ENCODE measurements around the gene PPIL1.
"Not testable (repeated sequence)": the region's sequence is repeated elsewhere in the genome, so short reads cannot be mapped to it uniquely, and the experiment has no call there.

PPIL1 gene

GRCh38 chr6:36874443-36875249 is at the start of gene PPIL1:
Gene PPIL1 (minus strand): TSS chr6:36874803. CDS start chr6:36874772, 31 bp downstream.
- peak; percentile 88 for DNase-seq

- DNase-seq, result no peak
Measured at GRCh38 chr6:36924131-36924530, 49.5 kb upstream of the PPIL1 start.

GRCh38 chr6:36920546-36920945 is 45.9 kb upstream of the PPIL1 start:
- no peak for DNase-seq

- no peak for DNase-seq
Measured at GRCh38 chr6:36920049-36920448, 45.4 kb upstream of the PPIL1 start.

- DNase-seq, result no peak
Measured at GRCh38 chr6:36917541-36918193, 43.1 kb upstream of the PPIL1 start.

- peak; percentile 27 for DNase-seq
Measured at GRCh38 chr6:36916126-36916525, 41.5 kb upstream of the PPIL1 start.

GRCh38 chr6:36915599-36915998 is 41.0 kb upstream of the PPIL1 start:
- no peak for DNase-seq

DNA sequence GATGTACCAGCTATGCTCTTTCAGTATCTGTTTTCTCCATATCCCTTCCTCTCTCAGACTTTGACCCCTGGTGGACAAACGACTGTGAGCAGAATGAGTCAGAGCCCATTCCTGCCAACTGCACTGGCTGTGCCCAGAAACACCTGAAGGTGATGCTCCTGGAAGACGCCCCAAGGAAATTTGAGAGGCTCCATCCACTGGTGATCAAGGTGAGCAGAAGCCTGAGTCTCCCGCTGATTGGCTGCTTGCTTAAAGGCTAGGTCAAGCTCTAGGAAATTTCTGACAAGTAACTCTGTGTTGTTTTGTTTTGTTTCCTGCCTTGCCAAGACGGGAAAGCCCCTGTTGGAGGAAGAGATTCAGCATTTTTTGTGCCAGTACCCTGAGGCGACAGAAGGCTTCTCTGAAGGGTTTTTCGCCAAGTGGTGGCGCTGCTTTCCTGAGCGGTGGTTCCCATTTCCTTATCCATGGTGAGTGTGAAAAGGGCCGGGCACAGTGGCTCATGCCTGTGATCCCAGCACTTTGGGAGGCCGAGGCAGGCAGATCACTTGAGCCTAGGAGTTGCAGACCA is 39.7 kb upstream of the PPIL1 start:
- DNase-seq, result peak; percentile 30

GRCh38 chr6:36913082-36913481 is 38.5 kb upstream of the PPIL1 start:
- no peak for DNase-seq

- DNase-seq, result peak; percentile 81
Measured at GRCh38 chr6:36912586-36912985, 38.0 kb upstream of the PPIL1 start.

DNA sequence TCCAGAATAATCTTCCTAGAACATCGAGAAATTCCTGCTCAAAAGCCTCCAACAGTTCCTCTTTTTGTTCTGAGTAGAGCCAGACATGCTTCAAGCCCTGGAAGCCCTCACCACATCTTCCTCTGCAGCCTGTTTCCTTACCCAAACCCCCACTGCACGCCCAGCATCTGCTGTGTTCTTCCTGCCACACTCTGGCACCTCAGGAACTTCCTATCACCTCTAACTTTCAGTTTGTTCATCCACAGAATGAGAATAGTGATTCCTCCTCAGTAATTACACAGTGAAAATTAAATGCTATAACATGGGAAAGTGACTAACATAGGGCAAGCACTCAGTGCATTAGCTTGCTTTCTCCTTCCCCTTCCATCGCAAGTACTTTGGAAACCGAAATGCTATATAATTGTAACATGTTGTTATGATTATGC is 37.4 kb upstream of the PPIL1 start:
- DNase-seq, result no peak

- no peak for DNase-seq
Measured at GRCh38 chr6:36908747-36909146, 34.1 kb upstream of the PPIL1 start.

- no peak for DNase-seq
Measured at GRCh38 chr6:36907781-36908180, 33.2 kb upstream of the PPIL1 start.

DNA sequence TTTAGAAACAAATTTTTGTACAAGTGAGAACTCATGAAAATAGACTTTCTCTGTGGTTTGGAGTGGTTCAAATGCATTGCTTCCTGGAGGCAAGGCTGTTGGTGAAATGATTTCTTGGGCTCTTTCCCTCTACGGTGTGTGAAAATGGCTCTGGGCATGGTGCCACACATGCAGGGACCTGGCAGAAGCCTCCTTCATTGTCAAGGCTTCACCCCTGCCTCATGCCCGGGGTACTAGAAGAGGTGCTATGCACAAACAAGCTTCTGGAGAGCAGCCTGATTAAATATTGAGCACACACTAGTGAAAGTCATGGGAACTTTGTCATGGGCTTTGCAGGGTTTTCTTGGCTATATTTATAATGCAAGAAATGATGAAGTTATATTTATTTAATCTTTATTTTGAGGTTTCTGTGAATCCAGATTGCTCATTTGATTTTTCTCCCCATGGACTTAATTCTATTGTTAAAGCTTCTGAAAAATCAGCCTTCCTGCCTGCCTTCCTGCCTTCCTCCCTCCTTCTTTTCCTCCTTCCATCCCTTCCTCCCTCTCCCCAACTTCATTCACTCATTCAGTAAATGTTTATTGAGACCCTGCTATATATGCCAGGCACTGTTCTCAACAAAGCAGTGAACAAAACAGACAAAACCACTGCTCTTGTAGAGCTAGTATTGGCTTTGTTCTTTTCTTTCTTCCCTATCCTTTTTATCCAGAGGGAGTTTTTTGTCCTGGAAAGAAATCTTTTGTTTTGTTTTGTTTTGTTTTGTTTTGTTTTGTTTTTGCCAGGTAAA is 32.1 kb upstream of the PPIL1 start:
- DNase-seq, result no peak

DNA sequence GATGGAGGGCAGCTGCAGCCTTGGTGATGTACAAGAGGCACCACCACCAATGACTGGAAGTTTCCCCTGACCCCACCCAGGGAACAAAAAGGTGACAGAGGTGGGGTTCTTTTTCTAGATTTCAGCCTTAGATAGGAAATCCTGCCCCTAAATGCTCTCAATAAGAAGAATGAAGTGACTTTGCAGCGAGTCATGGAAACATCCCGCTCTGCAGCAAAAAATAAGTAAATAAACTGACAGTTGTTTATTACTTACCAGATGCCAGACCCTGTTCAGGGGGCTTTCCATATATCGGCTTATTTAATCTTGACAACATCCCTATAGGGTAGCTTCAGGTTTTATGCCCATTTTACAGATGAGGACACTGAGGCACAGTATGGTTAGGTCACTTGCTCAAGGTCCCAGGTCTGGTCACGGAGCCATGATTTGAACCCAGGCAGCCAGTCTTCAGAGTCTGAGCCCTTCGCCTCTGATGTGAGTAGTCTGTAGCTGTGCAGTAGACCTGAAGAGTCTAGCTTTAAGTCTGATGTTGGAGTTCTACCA is 30.3 kb upstream of the PPIL1 start:
- no peak for DNase-seq

DNA sequence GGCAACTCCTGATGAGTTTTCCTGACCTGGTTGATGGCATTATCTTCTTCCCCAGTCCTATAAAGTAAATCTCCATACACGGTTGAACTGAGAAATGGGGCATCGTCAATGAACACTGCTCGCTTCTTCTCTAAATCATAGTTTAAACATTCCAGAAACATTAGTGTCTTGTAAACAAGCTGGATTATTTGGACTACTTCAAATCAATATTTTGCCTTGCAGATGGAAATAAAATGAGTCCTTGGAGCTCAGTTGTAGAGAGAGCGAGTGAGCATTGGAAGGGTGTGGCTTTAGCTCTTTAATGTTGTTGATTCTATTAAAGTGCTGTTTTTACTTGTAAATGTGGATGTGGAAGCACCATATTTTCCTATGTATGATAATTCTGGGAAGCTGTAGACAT is 29.5 kb upstream of the PPIL1 start:
- no peak for DNase-seq

DNA sequence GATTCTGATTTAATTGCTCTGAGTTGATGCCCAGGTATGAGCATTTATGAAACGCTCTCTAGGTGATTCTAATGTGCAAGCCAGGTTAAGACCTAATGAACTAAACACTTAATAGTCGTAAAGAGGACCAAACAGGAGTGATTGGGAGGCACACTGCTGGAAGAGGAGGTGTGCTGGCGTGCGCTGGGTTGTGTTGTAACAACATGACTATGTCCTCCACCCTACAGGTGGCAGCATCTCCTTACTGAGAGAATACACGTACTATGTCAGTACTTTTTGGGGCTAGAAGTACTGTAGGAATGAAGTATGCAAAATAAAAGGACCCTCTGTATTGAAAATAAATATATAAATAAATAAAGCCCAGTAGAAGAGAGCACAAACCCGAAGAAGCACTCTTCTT is 23.0 kb upstream of the PPIL1 start:
- DNase-seq, result no peak

DNA sequence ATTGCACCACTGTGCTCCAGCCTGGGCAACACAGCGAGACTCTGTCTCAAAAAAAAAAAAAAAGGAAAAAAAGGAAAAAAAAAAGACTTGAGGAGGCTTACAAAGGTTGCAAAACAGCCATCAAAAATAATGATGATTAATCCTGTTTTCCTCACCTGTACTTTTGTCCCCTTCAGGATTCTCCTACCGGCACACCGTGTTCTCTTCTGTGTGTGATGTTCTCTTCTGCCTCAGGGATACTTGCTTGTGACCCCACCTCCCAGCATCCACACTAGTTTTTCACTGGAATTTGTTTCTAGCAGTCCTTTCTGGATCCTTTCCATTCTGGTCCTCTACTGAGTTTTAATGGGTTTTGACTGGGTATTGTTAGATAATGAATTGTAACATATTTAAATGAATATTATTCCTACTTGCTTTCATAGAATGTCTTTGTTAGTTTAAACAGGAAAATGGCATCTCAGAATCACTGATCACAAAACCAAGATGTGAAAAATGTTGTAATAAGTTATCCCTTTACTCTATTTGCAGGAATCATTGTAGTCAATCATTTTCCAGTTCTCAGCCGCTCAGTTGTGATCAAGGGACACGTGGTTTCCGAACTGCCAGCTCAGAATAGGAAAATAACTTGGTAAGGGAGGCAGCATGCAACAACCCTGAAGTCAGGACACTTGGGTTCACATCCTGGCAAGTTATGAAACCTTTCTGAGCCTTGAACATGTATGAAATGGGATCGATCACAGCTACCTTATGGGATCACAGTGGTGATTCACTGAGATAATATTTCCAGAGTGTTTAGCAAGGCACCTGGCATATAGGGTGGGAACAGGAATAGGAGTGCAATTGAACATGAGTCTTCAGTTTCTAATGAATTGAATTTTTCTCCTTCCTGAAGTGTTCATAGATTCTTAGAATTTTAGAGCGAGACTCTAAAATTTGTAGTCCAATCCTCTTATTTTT is 19.7 kb upstream of the PPIL1 start:
- no peak for DNase-seq

GRCh38 chr6:36891153-36891552 is 16.6 kb upstream of the PPIL1 start:
- not testable (repeated sequence) for DNase-seq

GRCh38 chr6:36890112-36890663 is 15.6 kb upstream of the PPIL1 start:
- no peak for DNase-seq

Data from kidney glomerular epithelial cell (primary cell).